ENCODE measurements around the gene SPARCL1.

SPARCL1 gene

GRCh38 chr4:87500092-87500462 lies 29.1 kb downstream of the SPARCL1 start:
- TF ChIP-seq GATA2 (IDR thresholded peaks at IDR 0.05; ENCODE audit: low read depth, low read length) (no peak), GATA3 (IDR thresholded peaks at IDR 0.05; ENCODE audit: low read depth, low read length) (no peak)

DNA sequence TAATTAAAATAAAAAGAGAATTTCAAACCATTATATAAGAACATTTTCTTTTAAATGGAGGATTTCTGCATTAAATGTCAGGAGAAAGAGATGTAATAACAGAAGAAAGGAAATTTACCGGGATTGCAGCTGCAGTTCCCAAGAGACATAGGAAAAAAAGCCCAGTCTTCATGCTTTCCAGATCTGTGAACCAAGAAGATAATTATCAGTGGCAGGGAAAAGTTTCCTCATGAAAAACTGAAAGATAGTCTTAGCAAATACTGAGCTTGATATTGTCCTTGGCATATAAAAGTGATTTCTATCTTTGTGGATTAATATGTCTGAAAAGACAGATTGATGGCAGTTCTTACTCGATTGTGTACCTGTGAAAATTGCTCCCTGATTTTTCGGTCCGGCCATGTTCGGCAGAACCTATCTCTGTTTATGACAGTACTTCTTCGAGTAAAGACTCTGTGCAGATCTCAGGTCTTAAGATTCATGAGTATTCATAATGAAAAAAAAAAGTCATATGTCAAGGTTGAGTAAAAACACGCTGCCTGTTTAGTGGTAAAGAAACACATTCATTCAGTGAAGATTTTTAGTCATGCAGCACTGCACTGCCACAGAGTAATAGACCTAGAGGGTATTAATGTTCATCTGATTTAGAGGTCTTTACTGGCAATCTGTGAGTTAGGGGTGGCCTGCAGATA lies 29.6 kb downstream of the SPARCL1 start:
- TF ChIP-seq GATA2 (IDR thresholded peaks at IDR 0.05; ENCODE audit: low read depth, low read length), result no peak
- no peak for TF ChIP-seq GATA3 (IDR thresholded peaks at IDR 0.05; ENCODE audit: low read depth, low read length)

DNA sequence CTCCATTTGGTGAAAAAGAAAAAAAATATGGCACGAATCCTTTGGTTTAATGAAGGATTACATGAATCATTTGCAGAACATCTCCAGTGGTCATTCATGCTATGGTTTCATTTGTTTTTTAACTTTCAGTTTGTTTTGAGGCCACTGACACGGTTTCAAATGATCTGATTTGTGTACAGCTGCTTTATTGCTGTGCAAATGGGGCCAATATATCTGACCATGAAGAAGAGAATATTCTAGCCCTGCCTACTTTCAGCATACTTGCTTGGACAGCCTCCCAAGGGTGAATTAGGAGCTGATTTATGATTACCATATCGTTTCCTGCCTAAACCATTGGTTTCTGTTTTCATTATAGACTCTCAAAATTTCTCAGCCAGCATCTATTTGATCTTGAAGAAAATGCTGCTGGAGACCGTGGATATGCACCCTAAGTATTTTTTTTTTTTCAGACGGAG lies 30.7 kb downstream of the SPARCL1 start:
- TF ChIP-seq GATA3 (IDR thresholded peaks at IDR 0.05; ENCODE audit: low read depth, low read length), result no peak
- TF ChIP-seq GATA2 (IDR thresholded peaks at IDR 0.05; ENCODE audit: low read depth, low read length), result no peak

GRCh38 chr4:87497578-87497977 lies 31.6 kb downstream of the SPARCL1 start:
- no peak for TF ChIP-seq GATA2 (IDR thresholded peaks at IDR 0.05; ENCODE audit: low read depth, low read length)

DNA sequence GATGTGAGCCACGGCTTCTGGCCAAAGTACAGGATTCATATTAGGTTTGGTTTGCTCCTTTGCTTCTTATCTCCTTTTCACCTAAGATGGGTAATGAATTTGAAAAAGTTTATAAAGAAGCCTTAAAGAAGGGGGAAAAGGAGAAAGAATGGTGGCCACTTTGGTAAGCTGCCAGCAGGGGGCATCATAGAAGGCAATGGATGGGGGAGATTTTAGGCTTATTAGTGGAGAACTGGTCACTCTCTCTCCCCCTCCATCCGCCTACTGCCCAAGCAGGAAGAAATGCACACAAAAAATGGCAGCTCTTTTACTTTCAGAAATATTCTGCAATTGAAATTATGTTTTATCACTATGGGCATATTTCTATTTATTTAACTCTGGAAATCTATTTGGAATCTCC lies 32.0 kb downstream of the SPARCL1 start:
- no peak for TF ChIP-seq GATA3 (IDR thresholded peaks at IDR 0.05; ENCODE audit: low read depth, low read length)
- TF ChIP-seq GATA2 (IDR thresholded peaks at IDR 0.05; ENCODE audit: low read depth, low read length), result no peak

DNA sequence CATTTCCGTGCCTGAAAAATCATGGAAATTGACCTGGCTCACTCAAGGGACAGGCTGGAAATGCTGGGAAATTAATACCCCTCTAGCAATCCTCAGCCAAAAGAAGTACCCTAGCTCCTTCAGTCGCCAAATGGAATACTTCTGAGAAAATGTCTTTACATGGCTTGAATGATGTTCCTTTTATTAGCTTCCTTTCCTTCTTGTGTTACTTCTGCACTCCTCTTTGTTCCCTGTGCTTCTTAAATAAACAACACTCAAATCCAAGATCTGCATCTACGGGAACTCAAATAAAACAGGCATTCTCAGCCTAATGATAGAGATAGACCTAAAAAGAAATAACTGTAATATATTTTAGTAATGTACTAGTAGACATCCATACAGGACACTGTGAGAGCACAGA lies 36.1 kb downstream of the SPARCL1 start:
- TF ChIP-seq GATA3 (IDR thresholded peaks at IDR 0.05; ENCODE audit: low read depth, low read length) (no peak), GATA2 (IDR thresholded peaks at IDR 0.05; ENCODE audit: low read depth, low read length) (no peak)

DNA sequence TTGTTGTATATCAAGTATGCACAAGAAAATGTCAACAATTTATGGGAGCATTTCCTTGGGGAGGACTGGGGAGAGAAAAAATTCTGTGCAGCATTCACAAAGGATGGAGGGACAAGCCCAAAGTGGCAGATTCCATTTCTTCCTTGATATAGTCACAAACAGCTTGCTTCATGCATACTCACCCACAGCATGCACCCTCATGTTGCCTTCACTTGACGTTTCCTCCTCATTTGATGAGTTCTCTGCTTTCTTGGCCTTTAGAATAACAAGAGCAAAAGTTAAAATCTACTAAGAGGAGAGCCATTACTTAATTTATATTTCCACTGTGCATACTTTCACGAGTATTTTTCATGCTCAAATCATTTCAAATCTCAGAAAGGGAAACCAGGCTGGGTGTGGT lies 37.7 kb downstream of the SPARCL1 start:
- TF ChIP-seq GATA2 (IDR thresholded peaks at IDR 0.05; ENCODE audit: low read depth, low read length) (no peak), GATA3 (IDR thresholded peaks at IDR 0.05; ENCODE audit: low read depth, low read length) (no peak)

DNA sequence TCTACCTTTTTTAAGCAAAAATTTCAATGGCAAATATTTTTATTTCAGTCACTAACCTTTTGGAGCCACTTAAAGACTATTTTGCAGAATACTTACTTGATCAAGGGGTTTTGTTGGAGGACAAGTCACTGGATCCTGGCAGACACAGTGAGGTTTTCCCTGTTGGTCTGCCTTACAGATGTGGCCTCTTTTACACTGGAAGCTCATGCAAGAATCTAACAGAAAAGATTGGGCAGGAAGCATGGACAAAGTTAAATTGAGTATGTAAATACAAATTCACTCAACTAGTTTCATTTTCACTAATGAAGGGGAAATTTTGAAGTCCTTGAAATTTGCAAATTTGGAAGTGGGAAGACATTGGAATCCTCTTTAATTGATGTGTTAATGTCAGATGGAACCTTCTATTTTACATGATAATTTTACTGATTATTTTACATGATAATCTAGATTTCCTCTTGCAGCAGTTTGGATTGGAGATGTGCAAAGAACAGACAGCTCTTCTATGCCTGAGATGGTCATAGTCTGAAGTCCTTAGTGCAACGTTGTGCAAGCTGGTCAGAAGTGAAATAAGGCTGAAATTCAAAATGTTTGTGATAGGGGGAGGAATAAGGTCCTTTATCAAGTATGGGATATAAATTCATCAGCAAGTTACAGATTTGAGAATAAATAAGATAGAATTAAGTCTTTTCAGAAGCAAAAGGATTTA lies 38.4 kb downstream of the SPARCL1 start:
- TF ChIP-seq GATA3 (IDR thresholded peaks at IDR 0.05; ENCODE audit: low read depth, low read length) (no peak), GATA2 (IDR thresholded peaks at IDR 0.05; ENCODE audit: low read depth, low read length) (no peak)

DNA sequence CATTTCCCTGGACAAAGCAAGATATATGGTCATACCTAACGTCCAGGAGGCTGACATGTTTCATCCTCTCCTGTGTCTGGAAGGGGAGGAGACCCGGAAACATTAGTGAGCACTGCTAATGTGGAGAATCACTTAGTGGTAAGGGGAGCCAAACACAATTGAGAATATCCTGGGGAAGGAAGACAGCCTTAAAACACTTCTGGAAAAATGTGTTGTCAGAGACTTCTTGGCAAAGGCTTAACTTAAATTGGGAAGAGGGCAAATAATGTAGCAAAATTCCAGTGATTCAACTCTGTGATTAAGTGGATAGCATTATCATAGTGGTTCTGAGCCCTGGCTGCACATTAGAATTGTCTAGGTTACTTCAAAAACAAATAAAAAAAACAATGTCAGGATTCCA lies 39.5 kb downstream of the SPARCL1 start:
- no peak for TF ChIP-seq GATA2 (IDR thresholded peaks at IDR 0.05; ENCODE audit: low read depth, low read length)

DNA sequence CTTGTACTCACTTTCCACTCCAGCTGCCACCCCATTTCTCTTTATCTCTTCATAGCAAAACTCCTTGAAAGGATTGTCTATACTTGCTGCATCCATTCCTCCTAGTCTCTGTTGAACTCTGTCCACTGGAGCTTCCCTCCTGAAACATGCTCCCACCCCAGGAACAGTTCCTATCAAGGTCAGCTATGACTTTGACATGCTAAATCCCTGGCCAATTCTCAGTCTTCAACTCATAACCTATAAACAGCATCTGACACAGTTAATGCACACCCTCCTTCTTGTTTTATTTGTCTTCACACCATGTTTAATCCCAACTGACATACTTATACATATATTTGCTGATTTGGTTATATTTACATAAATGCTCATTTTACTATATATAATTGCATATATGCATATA lies 47.8 kb downstream of the SPARCL1 start:
- no peak for TF ChIP-seq GATA2 (IDR thresholded peaks at IDR 0.05; ENCODE audit: low read depth, low read length)
- no peak for TF ChIP-seq GATA3 (IDR thresholded peaks at IDR 0.05; ENCODE audit: low read depth, low read length)

- no peak for TF ChIP-seq GATA2 (IDR thresholded peaks at IDR 0.05; ENCODE audit: low read depth, low read length)
- no peak for TF ChIP-seq GATA3 (IDR thresholded peaks at IDR 0.05; ENCODE audit: low read depth, low read length)
These were observed 50.4 kb downstream of the SPARCL1 start for GRCh38 chr4:87478732-87479250.

DNA sequence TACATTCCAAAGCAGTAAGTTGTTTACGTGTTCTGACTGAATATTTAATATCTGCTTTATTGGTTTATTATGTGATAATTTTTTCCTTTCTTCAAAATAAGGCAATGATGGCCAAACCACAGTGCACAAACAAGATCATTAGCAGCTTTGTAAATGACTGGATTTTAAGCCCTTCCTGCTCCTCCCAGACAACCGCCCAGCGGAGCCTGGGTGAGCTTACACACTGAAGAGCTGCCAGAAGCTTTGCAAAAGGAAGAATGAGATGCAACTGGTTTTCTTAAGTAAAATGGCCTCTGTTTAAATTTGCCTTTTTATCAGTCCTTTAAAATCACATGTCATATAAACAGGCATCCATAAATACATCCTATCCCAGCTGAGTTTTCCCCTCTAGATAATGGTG lies 52.2 kb downstream of the SPARCL1 start:
- no peak for TF ChIP-seq GATA2 (IDR thresholded peaks at IDR 0.05; ENCODE audit: low read depth, low read length)
- TF ChIP-seq GATA3 (IDR thresholded peaks at IDR 0.05; ENCODE audit: low read depth, low read length), result no peak

GRCh38 chr4:87469390-87469789 lies 59.8 kb downstream of the SPARCL1 start:
- TF ChIP-seq GATA2 (IDR thresholded peaks at IDR 0.05; ENCODE audit: low read depth, low read length) (no peak), GATA3 (IDR thresholded peaks at IDR 0.05; ENCODE audit: low read depth, low read length) (no peak)

GRCh38 chr4:87465739-87466366 lies 63.3 kb downstream of the SPARCL1 start:
- TF ChIP-seq GATA2 (IDR thresholded peaks at IDR 0.05; ENCODE audit: low read depth, low read length) (no peak), GATA3 (IDR thresholded peaks at IDR 0.05; ENCODE audit: low read depth, low read length) (no peak)

- TF ChIP-seq GATA3 (IDR thresholded peaks at IDR 0.05; ENCODE audit: low read depth, low read length) (no peak), GATA2 (IDR thresholded peaks at IDR 0.05; ENCODE audit: low read depth, low read length) (no peak)
These were observed 67.1 kb downstream of the SPARCL1 start for GRCh38 chr4:87462102-87462501.

Measured in SH-SY5Y (cell line).